ENCODE results near the gene SHISAL2A.

DNA sequence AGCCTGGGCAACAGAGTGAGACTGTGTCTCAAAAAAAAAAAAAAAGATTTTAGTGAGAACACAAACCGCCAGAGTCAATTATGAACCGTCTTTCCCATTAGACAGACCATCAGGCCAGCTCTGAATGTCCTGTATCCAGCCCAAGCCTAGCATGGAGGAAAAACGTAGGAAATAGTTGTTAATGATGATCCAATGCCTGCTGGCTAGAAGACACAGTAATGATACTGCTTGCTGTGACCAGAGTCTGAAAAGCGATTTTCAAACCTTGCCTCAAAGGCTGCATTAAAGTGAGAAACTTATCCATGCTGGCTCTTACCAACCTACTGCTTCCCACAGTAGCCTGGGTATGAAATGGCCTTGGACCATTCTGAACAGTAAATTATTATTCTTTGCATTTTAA is 48.2 kb downstream of the SHISAL2A start:
- TF ChIP-seq ZBTB33 (IDR thresholded peaks at IDR 0.05) (no peak), TAF1 (conservative IDR thresholded peaks at IDR 0.05) (no peak), NR2F2 (IDR thresholded peaks at IDR 0.05) (no peak), GABPA (IDR thresholded peaks at IDR 0.05 in 1 of 2, conservative IDR thresholded peaks at IDR 0.05 in 1 of 2) (no peak), RAD21 (IDR thresholded peaks at IDR 0.05) (no peak), EGR1 (IDR thresholded peaks at IDR 0.05; ENCODE audit: low read depth in 2 of 2) (no peak), JUND (IDR thresholded peaks at IDR 0.05) (no peak), SP1 (IDR thresholded peaks at IDR 0.05) (no peak), HNF4A (conservative IDR thresholded peaks at IDR 0.05) (no peak), FOXA1 (IDR thresholded peaks at IDR 0.05) (no peak), HNF4G (IDR thresholded peaks at IDR 0.05) (no peak)
- TF ChIP-seq, protein P1, sequence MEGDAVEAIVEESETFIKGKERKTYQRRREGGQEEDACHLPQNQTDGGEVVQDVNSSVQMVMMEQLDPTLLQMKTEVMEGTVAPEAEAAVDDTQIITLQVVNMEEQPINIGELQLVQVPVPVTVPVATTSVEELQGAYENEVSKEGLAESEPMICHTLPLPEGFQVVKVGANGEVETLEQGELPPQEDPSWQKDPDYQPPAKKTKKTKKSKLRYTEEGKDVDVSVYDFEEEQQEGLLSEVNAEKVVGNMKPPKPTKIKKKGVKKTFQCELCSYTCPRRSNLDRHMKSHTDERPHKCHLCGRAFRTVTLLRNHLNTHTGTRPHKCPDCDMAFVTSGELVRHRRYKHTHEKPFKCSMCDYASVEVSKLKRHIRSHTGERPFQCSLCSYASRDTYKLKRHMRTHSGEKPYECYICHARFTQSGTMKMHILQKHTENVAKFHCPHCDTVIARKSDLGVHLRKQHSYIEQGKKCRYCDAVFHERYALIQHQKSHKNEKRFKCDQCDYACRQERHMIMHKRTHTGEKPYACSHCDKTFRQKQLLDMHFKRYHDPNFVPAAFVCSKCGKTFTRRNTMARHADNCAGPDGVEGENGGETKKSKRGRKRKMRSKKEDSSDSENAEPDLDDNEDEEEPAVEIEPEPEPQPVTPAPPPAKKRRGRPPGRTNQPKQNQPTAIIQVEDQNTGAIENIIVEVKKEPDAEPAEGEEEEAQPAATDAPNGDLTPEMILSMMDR (IDR thresholded peaks at IDR 0.05; ENCODE audit: low read depth, low read length, missing input control), result no peak
- TF ChIP-seq, protein P2, sequence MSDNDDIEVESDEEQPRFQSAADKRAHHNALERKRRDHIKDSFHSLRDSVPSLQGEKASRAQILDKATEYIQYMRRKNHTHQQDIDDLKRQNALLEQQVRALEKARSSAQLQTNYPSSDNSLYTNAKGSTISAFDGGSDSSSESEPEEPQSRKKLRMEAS (IDR thresholded peaks at IDR 0.05), result no peak
- TF ChIP-seq, protein P3, sequence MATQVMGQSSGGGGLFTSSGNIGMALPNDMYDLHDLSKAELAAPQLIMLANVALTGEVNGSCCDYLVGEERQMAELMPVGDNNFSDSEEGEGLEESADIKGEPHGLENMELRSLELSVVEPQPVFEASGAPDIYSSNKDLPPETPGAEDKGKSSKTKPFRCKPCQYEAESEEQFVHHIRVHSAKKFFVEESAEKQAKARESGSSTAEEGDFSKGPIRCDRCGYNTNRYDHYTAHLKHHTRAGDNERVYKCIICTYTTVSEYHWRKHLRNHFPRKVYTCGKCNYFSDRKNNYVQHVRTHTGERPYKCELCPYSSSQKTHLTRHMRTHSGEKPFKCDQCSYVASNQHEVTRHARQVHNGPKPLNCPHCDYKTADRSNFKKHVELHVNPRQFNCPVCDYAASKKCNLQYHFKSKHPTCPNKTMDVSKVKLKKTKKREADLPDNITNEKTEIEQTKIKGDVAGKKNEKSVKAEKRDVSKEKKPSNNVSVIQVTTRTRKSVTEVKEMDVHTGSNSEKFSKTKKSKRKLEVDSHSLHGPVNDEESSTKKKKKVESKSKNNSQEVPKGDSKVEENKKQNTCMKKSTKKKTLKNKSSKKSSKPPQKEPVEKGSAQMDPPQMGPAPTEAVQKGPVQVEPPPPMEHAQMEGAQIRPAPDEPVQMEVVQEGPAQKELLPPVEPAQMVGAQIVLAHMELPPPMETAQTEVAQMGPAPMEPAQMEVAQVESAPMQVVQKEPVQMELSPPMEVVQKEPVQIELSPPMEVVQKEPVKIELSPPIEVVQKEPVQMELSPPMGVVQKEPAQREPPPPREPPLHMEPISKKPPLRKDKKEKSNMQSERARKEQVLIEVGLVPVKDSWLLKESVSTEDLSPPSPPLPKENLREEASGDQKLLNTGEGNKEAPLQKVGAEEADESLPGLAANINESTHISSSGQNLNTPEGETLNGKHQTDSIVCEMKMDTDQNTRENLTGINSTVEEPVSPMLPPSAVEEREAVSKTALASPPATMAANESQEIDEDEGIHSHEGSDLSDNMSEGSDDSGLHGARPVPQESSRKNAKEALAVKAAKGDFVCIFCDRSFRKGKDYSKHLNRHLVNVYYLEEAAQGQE (IDR thresholded peaks at IDR 0.05), result no peak

Measured in liver (tissue), 3 donors.